H1 (cell line): ENCODE measurements around the gene RRAS. TPM values are rescaled to one million over a fixed set of nuclear protein-coding genes. Genes with fewer than 3 reads are reported as not detected.

Source experiments
- BACH1 ChIP-seq: IDR thresholded peaks from 2 replicates; pipeline ENCODE4 v1.6.1; 2012; ENCODE audit warnings: low read length, improper control_type of control experiment
- HDAC2 ChIP-seq, 2 experiments: fragments of 300-600 bp in 1 of 2; sonication (generic) in 1 of 2; IDR thresholded peaks; 2 replicates each; pipeline ENCODE4 v1.6.1; 2011 to 2012; ENCODE audit warnings: low read depth in 2 of 2, low read length in 2 of 2, mild to moderate bottlenecking in 2 of 2, moderate library complexity in 2 of 2, borderline replicate concordance in 1 of 2, inconsistent platforms in 1 of 2
- KDM1A ChIP-seq: fragments of 200-600, 300-600 bp; sonication (generic); IDR thresholded peaks from 2 replicates; pipeline ENCODE4 v1.7.1; 2016; ENCODE audit warnings: mild to moderate bottlenecking, low read length, borderline replicate concordance
- NRF1 ChIP-seq: IDR thresholded peaks from 2 replicates; pipeline ENCODE4 v1.6.1; 2011; ENCODE audit warnings: mild to moderate bottlenecking, low read depth, low read length, improper control_type of control experiment
- PHF8 ChIP-seq: fragments of 200-600 bp; sonication (generic); conservative IDR thresholded peaks from 2 replicates; pipeline ENCODE4 v1.7.1; 2012; ENCODE audit warnings: low read depth, mild to moderate bottlenecking, inconsistent platforms, low read length, moderate library complexity
- RAD21 ChIP-seq, 2 experiments: IDR thresholded peaks in 1 of 2; conservative IDR thresholded peaks in 1 of 2; 2 replicates each; pipeline ENCODE4 v1.6.1; 2011; ENCODE audit warnings: low read depth in 2 of 2, low read length in 2 of 2, improper control_type of control experiment in 1 of 2, inconsistent platforms in 1 of 2, mild to moderate bottlenecking in 1 of 2, moderate library complexity in 1 of 2
- polyA plus RNA-seq, 7 experiments: library from polyadenylated mRNA; depleted of rRNA in 3 of 7; stranded (reverse) in 5 of 7; unstranded in 2 of 7; fragments of >200 nt in 5 of 7; fragments of 200-250 nt in 2 of 7; gene quantifications; 1 replicate in 5 of 7; 2 replicates in 1 of 7; 4 replicates in 1 of 7; pipeline versions ENCODE4 v1.2.1 to v1.2.3, GENCODE V29; 2011 to 2013; ENCODE audit warnings: missing spikeins in 2 of 7, mixed read lengths in 2 of 7
- total RNA-seq: library from RNA; stranded (reverse); fragmentation: NEBNext Ultra II Directional; extraction: Animal tissue kit (Norgen Biotek cat#: 25700); gene quantifications from 2 replicates; pipeline ENCODE4 v1.2.1, GENCODE V29; 2021
- TF ChIP-seq, protein P1 (sequence below), 3 experiments: IDR thresholded peaks; 1 replicate in 2 of 3; 2 replicates in 1 of 3; pipeline versions ENCODE4 v1.5.1 to v1.6.1; 2011; ENCODE audit warnings: low read length in 3 of 3, mild to moderate bottlenecking in 3 of 3, inconsistent platforms in 2 of 3, low read depth in 1 of 3, moderate library complexity in 1 of 3; ENCODE audit not compliant: insufficient read depth in 1 of 3; ENCODE audit errors: control extremely low read depth in 1 of 3

The RRAS gene
- total and polyA plus RNA-seq, 2 of the 8 experiments (the other 6 are each of a cell fraction or from before 2014, with no cell fraction given) = 17.7 to 49.1 TPM

DNA sequence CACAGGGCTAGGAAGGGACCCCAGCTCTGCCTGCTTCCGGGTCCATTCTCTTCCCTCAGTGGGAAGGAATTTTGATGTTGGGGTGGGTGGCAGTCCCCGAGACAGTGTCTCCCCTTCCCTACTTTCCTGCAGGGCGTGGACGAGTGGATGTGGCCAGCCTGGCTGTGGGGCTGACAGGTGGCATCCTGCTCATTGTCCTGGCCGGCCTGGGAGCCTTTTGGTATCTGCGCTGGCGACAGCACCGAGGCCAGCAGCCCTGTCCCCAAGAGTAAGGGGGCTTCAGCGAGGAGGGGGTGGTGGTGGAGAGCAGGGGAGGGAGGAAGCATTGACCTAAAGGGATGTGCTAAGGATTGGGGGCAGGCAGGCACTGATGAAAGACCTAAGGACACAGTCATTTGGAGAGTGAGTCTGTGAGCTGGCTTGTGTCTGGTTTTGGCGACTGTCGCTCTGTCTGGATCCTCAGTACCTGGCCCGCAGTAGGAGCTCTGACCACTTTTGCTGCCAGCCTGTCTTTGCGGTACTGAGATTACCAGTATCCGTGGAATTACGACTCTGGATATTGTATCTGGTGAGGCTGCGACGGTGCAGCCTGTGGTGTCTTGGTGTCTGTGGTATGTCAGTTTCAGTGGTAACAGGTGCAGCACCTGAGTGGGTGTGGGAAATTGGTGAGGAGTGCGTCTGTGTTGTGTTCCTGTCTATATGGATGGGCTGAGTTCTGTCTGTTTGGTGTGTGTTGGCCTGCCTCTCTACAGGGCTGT, 51.4 kb downstream of the RRAS start (continued):
- no peak for TF ChIP-seq BACH1
- no peak for TF ChIP-seq KDM1A
- no peak for TF ChIP-seq NRF1
- TF ChIP-seq RAD21 (IDR thresholded peaks at IDR 0.05 in 1 of 2, conservative IDR thresholded peaks at IDR 0.05 in 1 of 2; ENCODE audit: low read depth in 2 of 2, low read length in 2 of 2) = no peak
- TF ChIP-seq, protein P1, sequence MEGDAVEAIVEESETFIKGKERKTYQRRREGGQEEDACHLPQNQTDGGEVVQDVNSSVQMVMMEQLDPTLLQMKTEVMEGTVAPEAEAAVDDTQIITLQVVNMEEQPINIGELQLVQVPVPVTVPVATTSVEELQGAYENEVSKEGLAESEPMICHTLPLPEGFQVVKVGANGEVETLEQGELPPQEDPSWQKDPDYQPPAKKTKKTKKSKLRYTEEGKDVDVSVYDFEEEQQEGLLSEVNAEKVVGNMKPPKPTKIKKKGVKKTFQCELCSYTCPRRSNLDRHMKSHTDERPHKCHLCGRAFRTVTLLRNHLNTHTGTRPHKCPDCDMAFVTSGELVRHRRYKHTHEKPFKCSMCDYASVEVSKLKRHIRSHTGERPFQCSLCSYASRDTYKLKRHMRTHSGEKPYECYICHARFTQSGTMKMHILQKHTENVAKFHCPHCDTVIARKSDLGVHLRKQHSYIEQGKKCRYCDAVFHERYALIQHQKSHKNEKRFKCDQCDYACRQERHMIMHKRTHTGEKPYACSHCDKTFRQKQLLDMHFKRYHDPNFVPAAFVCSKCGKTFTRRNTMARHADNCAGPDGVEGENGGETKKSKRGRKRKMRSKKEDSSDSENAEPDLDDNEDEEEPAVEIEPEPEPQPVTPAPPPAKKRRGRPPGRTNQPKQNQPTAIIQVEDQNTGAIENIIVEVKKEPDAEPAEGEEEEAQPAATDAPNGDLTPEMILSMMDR (IDR thresholded peaks at IDR 0.05; ENCODE audit: control extremely low read depth in 1 of 3, insufficient read depth in 1 of 3, low read depth in 1 of 3, low read length in 3 of 3) = no peak
- TF ChIP-seq PHF8 = no peak
- no peak for TF ChIP-seq HDAC2 (IDR thresholded peaks at IDR 0.05; ENCODE audit: borderline replicate concordance in 1 of 2, low read depth in 2 of 2, low read length in 2 of 2)
